SU-DHL-6 (cell line): Measurements from ENCODE around the gene STK40.

ENCODE experiments used
- H2AFZ ChIP-seq: fragments of 200-600 bp; sonication (generic); 2 replicates; pipeline ENCODE4 v1.6.1; 2014; ENCODE audit warnings: low read depth, mild to moderate bottlenecking, moderate library complexity, mixed read lengths, antibody characterized with exemption, low read length; ENCODE audit not compliant: severe bottlenecking
- H3F3A ChIP-seq: fragments of 200-600 bp; shearing (Covaris generic); 2 replicates; pipeline ENCODE4 v1.6.0; 2016; ENCODE audit warnings: antibody characterized with exemption, mild to moderate bottlenecking; ENCODE audit not compliant: insufficient read depth
- H3K27ac ChIP-seq: fragments of 200-600 bp; sonication (generic); 2 replicates; pipeline ENCODE4 v1.5.1; 2016; ENCODE audit warnings: low read depth, mild to moderate bottlenecking, low read length, moderate library complexity, mixed read lengths
- H3K27me3 ChIP-seq: fragments of 200-600 bp; sonication (generic), shearing (Covaris generic); 2 replicates; pipeline ENCODE4 v1.6.0; 2014; ENCODE audit warnings: mild to moderate bottlenecking, low read length
- H3K36me3 ChIP-seq: fragments of 200-600 bp; sonication (generic); 2 replicates; pipeline ENCODE4 v1.6.1; 2014; ENCODE audit warnings: mild to moderate bottlenecking, low read length, mixed read lengths
- H3K4me2 ChIP-seq: fragments of 300-600, 200-600 bp; shearing (Covaris generic), sonication (generic); 2 replicates; pipeline ENCODE4 v1.6.0; 2014; ENCODE audit warnings: low read length, low read depth, mild to moderate bottlenecking; ENCODE audit not compliant: poor library complexity, severe bottlenecking
- H3K4me3 ChIP-seq: fragments of 200-600 bp; sonication (generic); 2 replicates; pipeline ENCODE4 v1.5.1; 2014; ENCODE audit warnings: antibody characterized with exemption, low read length, mild to moderate bottlenecking, mixed read lengths; ENCODE audit not compliant: insufficient read depth, poor library complexity, severe bottlenecking
- H3K79me2 ChIP-seq: fragments of 200-600 bp; sonication (generic); 2 replicates; pipeline ENCODE4 v1.6.1; 2014; ENCODE audit warnings: mild to moderate bottlenecking, low read length, moderate library complexity; ENCODE audit not compliant: insufficient read depth
- H3K9ac ChIP-seq: fragments of 200-600 bp; sonication (generic); 2 replicates; pipeline ENCODE4 v1.7.0; 2014; ENCODE audit warnings: mild to moderate bottlenecking, low read length
- H3K9me2 ChIP-seq: fragments of 200-600 bp; sonication (generic); replicated peaks from 2 replicates; pipeline ENCODE4 v1.6.1; 2014; ENCODE audit warnings: low read length; ENCODE audit not compliant: insufficient read depth
- H3K9me3 ChIP-seq: fragments of 200-600 bp; sonication (generic); 2 replicates; pipeline ENCODE4 v1.6.1; 2014; ENCODE audit warnings: low read length, mixed read lengths; ENCODE audit not compliant: insufficient read depth
- H4K20me1 ChIP-seq: fragments of 200-600 bp; sonication (generic); 2 replicates; pipeline ENCODE4 v1.6.1; 2014; ENCODE audit warnings: low read depth, mild to moderate bottlenecking, antibody characterized with exemption, low read length, moderate library complexity, mixed read lengths
- CTCF ChIP-seq: fragments of 200-600 bp; sonication (generic); IDR thresholded peaks from one replicate; pipeline ENCODE4 v1.5.1; 2017; ENCODE audit warnings: antibody characterized with exemption, mild to moderate bottlenecking, low read length, moderate library complexity; ENCODE audit not compliant: insufficient read depth, poor library complexity, severe bottlenecking
- EZH2phosphoT487 ChIP-seq: fragments of 200-600 bp; sonication (generic), shearing (Covaris generic); conservative IDR thresholded peaks from 2 replicates; pipeline ENCODE4 v1.6.1; 2018; ENCODE audit warnings: mild to moderate bottlenecking, antibody characterized with exemption, low read length, moderate library complexity, mixed read lengths

Gene STK40

GRCh38 chr1:36389261-36389660 lies 3.5 kb upstream of the STK40 start:
- no peak for TF ChIP-seq EZH2phosphoT487
- TF ChIP-seq CTCF, result no peak
- Histone ChIP-seq H3K36me3 (no peaks in the 10 kb centered on the region), H3F3A (peaks cover 62% of the 10 kb centered on the region), H2AFZ (no peak overlapping the region), H3K4me2 (peak overlapping the region; percentile 53), H3K9me2 (no peaks in the 10 kb centered on the region), H3K79me2 (peaks cover 16% of the 10 kb centered on the region), H3K27me3 (no peaks in the 10 kb centered on the region), H3K9me3 (no peaks in the 10 kb centered on the region), H3K27ac (peak overlapping the region; percentile 96), H3K9ac (peak overlapping the region; percentile 7; the same call in 1 of the 2 replicates), H3K4me3 (no peak overlapping the region), H4K20me1 (peaks cover 3% of the 10 kb centered on the region; the same call in 1 of the 2 replicates)

- no peaks in the 10 kb centered on the region for H3K9me3 ChIP-seq
- no peaks in the 10 kb centered on the region for H3K9me2 ChIP-seq
- TF ChIP-seq CTCF, result no peak
- TF ChIP-seq EZH2phosphoT487, result no peak
- H3K9ac ChIP-seq, result peak overlapping the region; percentile 74
- H3K36me3 ChIP-seq, result no peaks in the 10 kb centered on the region
- peaks cover 51% of the 10 kb centered on the region for H3F3A ChIP-seq
- H3K27ac ChIP-seq, result peak overlapping the region; percentile 96
- peaks cover 29% of the 10 kb centered on the region for H3K79me2 ChIP-seq
- H3K4me3 ChIP-seq, result peak overlapping the region; percentile 60
- H3K4me2 ChIP-seq, result peak overlapping the region; percentile 96
- H2AFZ ChIP-seq, result no peak overlapping the region
- peaks cover 3% of the 10 kb centered on the region; the same call in 1 of the 2 replicates for H4K20me1 ChIP-seq
- no peaks in the 10 kb centered on the region for H3K27me3 ChIP-seq
Measured at GRCh38 chr1:36387141-36387949, 1.6 kb upstream of the STK40 start.

GRCh38 chr1:36386265-36387140 lies 779 bp upstream of the STK40 start:
- H3K4me2 ChIP-seq, result peak overlapping the region; percentile 96
- H3K27me3 ChIP-seq, result no peaks in the 10 kb centered on the region
- H3K9me2 ChIP-seq, result no peaks in the 10 kb centered on the region
- H3K9me3 ChIP-seq, result no peaks in the 10 kb centered on the region
- no peak overlapping the region for H2AFZ ChIP-seq
- no peaks in the 10 kb centered on the region for H3K36me3 ChIP-seq
- H3F3A ChIP-seq, result peaks cover 48% of the 10 kb centered on the region
- no peak for TF ChIP-seq CTCF
- peak overlapping the region; percentile 74 for H3K9ac ChIP-seq
- peaks cover 3% of the 10 kb centered on the region; the same call in 1 of the 2 replicates for H4K20me1 ChIP-seq
- H3K4me3 ChIP-seq, result peak overlapping the region; percentile 60
- peaks cover 37% of the 10 kb centered on the region for H3K79me2 ChIP-seq
- H3K27ac ChIP-seq, result peak overlapping the region; percentile 96
